ENCODE data around the gene WDR5.

Gene WDR5

DNA sequence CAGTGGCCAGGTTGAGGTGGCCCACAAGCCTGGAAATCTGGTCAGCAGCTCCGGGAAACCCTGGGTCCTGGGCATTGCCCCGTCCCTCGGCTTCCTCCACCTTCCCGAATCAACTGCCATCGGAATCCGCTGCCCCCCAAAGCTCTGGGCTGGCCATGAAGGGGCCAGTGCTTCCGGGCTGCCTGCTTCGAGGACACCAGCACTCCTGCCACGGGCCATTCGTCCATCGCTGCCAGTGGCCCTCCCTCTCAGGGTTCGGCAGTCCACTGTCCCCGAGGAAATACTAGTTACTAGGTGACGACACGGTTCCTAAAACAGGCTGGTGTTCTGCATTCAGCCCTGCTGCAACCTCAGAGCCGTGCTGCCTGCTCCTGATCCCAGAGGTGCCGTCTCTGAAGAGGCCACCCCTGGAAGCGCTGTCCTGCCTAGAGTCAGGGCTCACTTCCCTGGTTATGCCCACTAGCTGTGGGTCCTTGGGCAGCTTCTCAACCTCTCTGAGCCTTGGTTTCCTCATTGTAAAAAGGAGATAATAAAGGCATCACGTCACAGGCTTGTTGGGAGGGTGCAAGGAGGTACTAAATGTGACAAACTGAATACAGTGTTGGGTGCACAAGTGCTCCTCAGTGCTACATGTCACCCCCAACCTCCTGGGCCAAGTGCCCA, 3.5 kb upstream of the WDR5 start:
- DNase-seq = no peak

- DNase-seq = no peak
Observed at GRCh38 chr9:134134949-134135342, 936 bp upstream of the WDR5 start.

GRCh38 chr9:134136118-134136995, 475 bp downstream of the WDR5 start:
- DNase-seq = peak; percentile 15

DNA sequence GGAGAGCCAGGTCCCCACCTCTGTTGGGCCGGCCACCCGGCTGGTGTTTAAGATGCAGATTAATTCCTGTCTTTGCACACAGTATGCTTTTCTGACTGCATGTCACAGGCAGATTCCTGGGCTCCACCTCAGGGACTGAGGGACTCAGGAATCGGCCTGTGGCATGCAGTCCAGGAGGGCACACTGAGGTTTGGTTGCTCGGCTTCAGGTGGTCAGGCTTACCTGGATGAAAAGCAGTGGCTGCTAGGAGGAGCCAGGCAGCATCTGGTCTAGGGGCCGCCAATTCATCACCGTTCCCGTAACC, 1.1 kb downstream of the WDR5 start:
- no peak for DNase-seq

DNA sequence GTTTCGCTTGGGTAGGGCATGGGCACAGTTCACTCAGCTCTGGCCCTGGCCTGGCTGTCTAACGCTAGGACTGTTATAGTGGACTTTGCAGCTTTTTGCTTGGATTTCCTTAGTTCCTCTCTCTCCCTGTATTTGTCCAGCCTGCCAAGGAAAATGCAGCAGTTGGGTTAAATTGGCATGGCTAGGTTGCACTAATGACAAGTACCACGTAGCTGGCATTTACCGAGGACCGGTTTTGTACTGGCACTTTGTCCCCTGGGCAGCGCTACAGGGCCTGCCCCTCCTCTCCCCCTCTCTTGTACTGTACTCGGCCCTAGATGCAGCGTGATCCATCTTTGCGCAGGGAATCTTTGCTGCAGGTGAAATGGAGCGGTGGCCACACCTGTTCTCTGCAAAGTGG, 2.4 kb downstream of the WDR5 start:
- DNase-seq = no peak

GRCh38 chr9:134139081-134139480, 3.2 kb downstream of the WDR5 start:
- DNase-seq = no peak

GRCh38 chr9:134141906-134142305, 6.0 kb downstream of the WDR5 start:
- no peak for DNase-seq

DNA sequence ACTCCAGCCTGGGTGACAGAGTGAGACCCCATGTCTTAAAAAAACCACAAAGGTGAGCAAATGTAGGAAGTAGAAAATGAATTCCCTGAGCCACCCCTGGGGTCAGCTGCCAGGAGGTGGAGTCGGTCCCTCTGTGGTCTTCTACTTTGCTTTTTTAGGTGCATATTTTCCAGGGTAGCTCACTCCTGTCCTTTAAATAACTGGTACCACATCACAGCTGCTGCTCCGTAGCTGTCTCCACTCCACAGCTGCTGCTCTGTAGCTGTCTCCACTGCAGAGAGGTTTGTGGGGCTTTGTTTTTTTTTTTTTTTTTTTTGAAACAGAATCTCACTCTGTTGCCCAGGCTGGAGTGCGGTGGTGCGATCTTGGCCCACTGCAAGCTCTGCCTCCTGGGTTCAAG, 8.9 kb downstream of the WDR5 start:
- no peak for DNase-seq

- DNase-seq = no peak
Observed at GRCh38 chr9:134145262-134145661, 9.4 kb downstream of the WDR5 start.

GRCh38 chr9:134146774-134147493, 11.1 kb downstream of the WDR5 start:
- no peak for DNase-seq

DNA sequence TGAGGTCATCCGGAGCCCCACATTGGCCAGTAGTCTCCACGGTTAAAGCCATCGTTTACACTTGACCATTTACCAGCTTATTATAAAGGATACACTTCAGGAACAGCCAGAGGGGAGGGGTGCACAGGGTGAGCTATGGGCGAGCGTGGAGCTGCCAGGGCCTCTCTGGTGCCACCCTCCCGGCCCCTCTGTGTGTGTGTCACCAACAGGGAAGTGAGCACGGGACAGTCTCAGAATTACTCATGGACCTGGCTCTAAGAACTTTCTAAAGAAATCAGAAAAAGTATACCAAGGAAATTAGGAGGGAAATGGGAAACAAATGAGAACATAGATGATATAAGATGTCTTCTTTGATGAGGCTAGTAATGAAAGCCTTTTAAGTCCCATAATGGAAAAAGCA, 13.5 kb downstream of the WDR5 start:
- DNase-seq = no peak

DNA sequence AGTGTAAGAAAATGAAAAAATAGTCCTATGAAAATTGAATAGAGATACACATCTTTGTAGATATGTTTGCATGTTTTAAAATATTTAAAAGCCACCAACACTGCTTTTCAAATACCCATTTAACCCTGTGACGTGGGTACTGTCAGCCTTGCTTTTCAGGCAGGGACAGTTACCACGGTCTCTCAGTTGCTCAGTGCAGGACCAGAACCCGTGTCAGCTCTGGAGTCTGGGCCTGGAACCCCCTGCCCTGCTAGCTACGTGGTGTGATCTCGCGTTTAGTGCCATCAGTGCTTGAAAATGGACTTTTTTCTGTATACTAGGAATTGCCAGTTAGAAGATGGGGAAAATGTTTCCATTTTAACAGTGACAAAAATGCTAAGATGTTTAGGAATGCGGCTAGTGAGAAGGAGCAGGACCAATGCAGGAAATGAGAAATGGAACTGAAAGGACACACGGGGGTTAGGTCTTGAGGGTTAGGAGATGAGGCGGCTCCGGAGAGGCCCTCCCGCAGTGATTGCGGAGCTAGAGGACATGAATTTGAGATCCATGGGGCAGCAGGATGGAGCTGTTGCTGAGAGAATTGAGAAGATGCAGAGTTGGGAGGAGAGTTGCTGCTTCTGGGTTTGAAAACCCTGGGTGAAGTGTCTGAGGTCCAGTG, 14.8 kb downstream of the WDR5 start:
- DNase-seq = no peak

DNA sequence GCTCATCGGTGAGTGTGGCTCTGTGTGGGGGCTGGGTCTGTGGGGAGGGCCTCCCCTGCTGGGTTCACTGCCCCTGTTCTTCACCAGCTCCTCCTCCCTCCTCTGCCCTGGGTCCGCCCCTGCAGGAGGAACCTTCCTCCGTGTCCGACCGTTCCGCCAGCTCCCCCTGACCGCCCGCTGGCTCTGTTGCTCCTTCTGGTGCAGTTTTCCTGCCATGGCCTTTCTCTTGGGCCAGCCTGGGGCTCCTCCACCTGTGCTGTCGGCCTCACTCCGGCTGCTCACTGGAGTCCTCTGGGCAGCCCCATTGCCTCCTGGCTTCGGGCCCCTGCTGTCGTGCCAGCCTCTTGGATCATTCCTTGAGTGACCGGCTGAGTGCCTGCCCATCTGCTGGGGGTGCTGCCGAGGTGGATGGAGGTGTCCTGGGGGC, 16.2 kb downstream of the WDR5 start:
- no peak for DNase-seq

DNA sequence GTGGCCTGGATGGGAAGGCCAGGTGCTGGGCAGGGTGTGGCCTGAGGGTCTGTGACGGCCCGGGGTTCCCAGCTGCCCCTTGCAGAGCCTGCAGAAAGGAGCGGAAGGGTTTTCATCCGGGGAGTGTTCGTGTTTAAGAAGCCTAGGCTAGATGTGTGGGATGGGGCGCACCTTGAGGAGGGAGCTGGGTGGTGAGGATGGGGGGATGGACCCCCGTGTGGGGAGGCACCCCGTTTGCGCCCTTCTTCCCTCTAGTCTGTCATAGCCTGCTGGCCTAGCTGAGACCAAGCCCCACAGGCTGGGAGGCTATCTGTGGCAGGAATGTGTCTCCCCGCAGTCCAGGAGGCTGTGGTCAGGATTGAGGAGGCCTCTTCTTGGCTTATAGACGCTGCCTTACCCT, 16.6 kb downstream of the WDR5 start:
- DNase-seq = no peak

DNA sequence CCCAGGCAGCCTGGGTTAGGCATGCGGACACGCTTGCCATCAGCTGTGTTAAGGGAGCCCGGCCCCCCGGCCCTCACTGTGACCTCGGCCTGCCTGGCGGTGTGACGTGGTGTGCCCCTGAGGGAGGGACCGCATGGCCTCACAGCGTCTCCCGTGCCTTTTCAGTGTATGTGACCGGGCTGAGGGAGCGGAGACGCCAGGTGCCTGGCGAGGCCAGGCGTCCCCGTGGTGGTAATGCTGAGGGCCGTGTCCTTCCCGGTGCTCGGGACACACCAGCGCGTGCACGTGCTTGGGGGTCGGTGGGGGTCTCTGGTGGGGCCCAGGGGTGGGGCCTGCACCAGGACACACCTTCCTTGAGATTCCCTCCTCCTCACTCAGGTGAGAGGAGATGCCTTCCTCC, 17.6 kb downstream of the WDR5 start:
- no peak for DNase-seq

DNA sequence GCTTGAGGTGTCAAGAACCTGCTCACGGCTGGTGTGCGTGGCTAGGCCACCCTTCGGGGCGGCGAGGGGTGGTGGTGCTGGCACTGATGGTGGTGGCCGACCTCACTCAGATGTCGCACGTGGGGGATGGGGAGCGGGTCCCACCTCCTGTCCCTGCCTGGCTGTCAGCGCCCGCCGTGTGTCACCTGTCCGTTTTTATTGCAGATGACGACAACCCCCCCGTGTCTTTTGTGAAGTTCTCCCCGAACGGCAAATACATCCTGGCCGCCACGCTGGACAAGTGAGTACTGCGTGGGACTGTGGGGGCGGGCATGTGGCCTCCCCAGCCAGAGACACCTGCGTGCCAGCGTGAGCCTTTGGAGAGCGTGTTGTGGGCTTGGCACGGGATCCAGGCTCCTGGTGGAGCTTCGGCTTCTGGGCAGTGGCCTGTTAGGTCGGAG, 18.4 kb downstream of the WDR5 start:
- no peak for DNase-seq

GRCh38 chr9:134155812-134156377, 20.0 kb downstream of the WDR5 start:
- DNase-seq = no peak

- DNase-seq = no peak
Observed at GRCh38 chr9:134156564-134157377, 20.9 kb downstream of the WDR5 start.

- no peak for DNase-seq
Observed at GRCh38 chr9:134157378-134157885, 21.6 kb downstream of the WDR5 start.

DNA sequence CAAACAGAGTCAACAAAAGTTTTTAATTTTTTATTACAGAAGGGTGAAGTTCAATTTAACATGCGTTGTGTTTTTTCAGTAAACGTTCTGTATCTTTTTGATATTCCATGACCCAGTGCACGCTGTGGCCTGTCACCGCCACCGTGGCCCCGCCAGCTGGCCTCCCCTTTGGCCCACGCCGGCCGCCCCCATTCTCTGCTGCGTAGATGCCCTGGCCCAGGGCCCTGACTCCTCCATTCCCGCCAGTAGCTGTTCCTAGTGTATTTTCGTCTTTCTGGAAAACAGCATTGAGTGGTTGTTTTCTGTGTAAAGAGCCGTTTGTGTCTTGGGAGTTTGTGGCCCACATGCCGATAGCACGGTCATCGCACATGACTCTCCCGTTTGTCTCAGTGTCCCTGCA, 22.4 kb downstream of the WDR5 start:
- no peak for DNase-seq

GRCh38 chr9:134158753-134159392, 23.0 kb downstream of the WDR5 start:
- DNase-seq = no peak
